H9 (cell line): ENCODE results near the gene ATF6. TPM values are rescaled to one million over a fixed set of nuclear protein-coding genes. Genes with fewer than 3 reads are reported as not detected.

Experiments used
- DNase-seq: peaks from one replicate; pipeline ENCODE4 v3.0.0-alpha.2; 2017
- H2AFZ ChIP-seq: one replicate; pipeline ENCODE4 v1.6.1; 2013; ENCODE audit warnings: mild to moderate bottlenecking, low read length, control low read depth, moderate library complexity
- H2AK5ac ChIP-seq: 2 replicates; pipeline ENCODE4 v1.6.1; 2013; ENCODE audit warnings: low read length, control low read depth, mixed read lengths; ENCODE audit not compliant: insufficient read length
- H2BK120ac ChIP-seq: one replicate; pipeline ENCODE4 v1.6.1; 2013; ENCODE audit warnings: low read depth, mild to moderate bottlenecking, low read length, control low read depth, inconsistent platforms; ENCODE audit not compliant: poor library complexity, severe bottlenecking
- H2BK12ac ChIP-seq: 2 replicates; pipeline ENCODE4 v1.6.1; 2013; ENCODE audit warnings: low read length, control low read depth, mixed read lengths, low read depth; ENCODE audit not compliant: insufficient read length
- H2BK15ac ChIP-seq: 2 replicates; pipeline ENCODE4 v1.6.1; 2013; ENCODE audit warnings: low read depth, low read length, control low read depth
- H2BK20ac ChIP-seq: one replicate; pipeline ENCODE4 v1.6.1; 2013; ENCODE audit warnings: low read depth, mild to moderate bottlenecking, low read length, control low read depth, inconsistent platforms; ENCODE audit not compliant: poor library complexity, severe bottlenecking
- H2BK5ac ChIP-seq: 2 replicates; pipeline ENCODE4 v1.6.1; 2013; ENCODE audit warnings: low read length, control low read depth, mixed read lengths; ENCODE audit not compliant: insufficient read length
- H3K14ac ChIP-seq: 2 replicates; pipeline ENCODE4 v1.6.1; 2013; ENCODE audit warnings: low read length, control low read depth; ENCODE audit not compliant: insufficient read depth
- H3K18ac ChIP-seq: 2 replicates; pipeline ENCODE4 v1.6.1; 2013; ENCODE audit warnings: low read depth, mild to moderate bottlenecking, mixed read lengths, low read length, control low read depth; ENCODE audit not compliant: insufficient read length
- H3K23ac ChIP-seq: 2 replicates; pipeline ENCODE4 v1.6.1; 2013; ENCODE audit warnings: low read length, control low read depth, mixed read lengths, low read depth; ENCODE audit not compliant: insufficient read length
- H3K23me2 ChIP-seq: 2 replicates; pipeline ENCODE4 v1.6.1; 2013; ENCODE audit warnings: low read depth, mild to moderate bottlenecking, mixed read lengths, low read length, control low read depth; ENCODE audit not compliant: insufficient read length, poor library complexity, severe bottlenecking
- H3K27ac ChIP-seq: 2 replicates; pipeline ENCODE4 v1.5.1; 2013; ENCODE audit warnings: low read length, control low read depth, mixed read lengths, low read depth; ENCODE audit not compliant: insufficient read length
- H3K27me3 ChIP-seq: 2 replicates; pipeline ENCODE4 v1.6.1; 2013; ENCODE audit warnings: low read length, control low read depth, inconsistent platforms; ENCODE audit not compliant: insufficient read depth
- H3K4ac ChIP-seq: 2 replicates; pipeline ENCODE4 v1.6.1; 2013; ENCODE audit warnings: low read depth, mild to moderate bottlenecking, control low read depth, inconsistent platforms, low read length, moderate library complexity
- H3K4me1 ChIP-seq: 2 replicates; pipeline ENCODE4 v1.6.1; 2013; ENCODE audit warnings: low read length, control low read depth, inconsistent platforms; ENCODE audit not compliant: insufficient read depth
- H3K4me2 ChIP-seq: 2 replicates; pipeline ENCODE4 v1.6.1; 2013; ENCODE audit warnings: low read length, control low read depth, mixed read lengths; ENCODE audit not compliant: insufficient read length, insufficient read depth
- H3K56ac ChIP-seq: 2 replicates; pipeline ENCODE4 v1.6.1; 2013; ENCODE audit warnings: low read depth, mild to moderate bottlenecking, mixed read lengths, low read length, control low read depth; ENCODE audit not compliant: insufficient read length
- H3K79me1 ChIP-seq: 2 replicates; pipeline ENCODE4 v1.6.1; 2013; ENCODE audit warnings: low read depth, mild to moderate bottlenecking, moderate library complexity, low read length, control low read depth, inconsistent platforms; ENCODE audit not compliant: insufficient read depth, poor library complexity, severe bottlenecking
- H3K79me2 ChIP-seq: 2 replicates; pipeline ENCODE4 v1.6.1; 2013; ENCODE audit warnings: low read length, control low read depth, inconsistent platforms; ENCODE audit not compliant: insufficient read depth
- H3K9ac ChIP-seq: 2 replicates; pipeline ENCODE4 v1.6.1; 2013; ENCODE audit warnings: low read length, control low read depth, mixed read lengths; ENCODE audit not compliant: insufficient read length; ENCODE audit errors: extremely low read depth
- H3K9me3 ChIP-seq: one replicate; pipeline ENCODE4 v1.6.1; 2013; ENCODE audit warnings: low read depth, low read length, inconsistent platforms; ENCODE audit not compliant: control insufficient read depth
- H3T11ph ChIP-seq: one replicate; pipeline ENCODE4 v1.6.1; 2013; ENCODE audit warnings: mild to moderate bottlenecking, low read length, control low read depth, inconsistent platforms
- H4K20me1 ChIP-seq: one replicate; pipeline ENCODE4 v1.6.1; 2013; ENCODE audit not compliant: control insufficient read depth, insufficient read length, insufficient read depth
- H4K5ac ChIP-seq: 2 replicates; pipeline ENCODE4 v1.6.1; 2013; ENCODE audit warnings: low read depth, mild to moderate bottlenecking, mixed read lengths, low read length, control low read depth; ENCODE audit not compliant: insufficient read length
- H4K8ac ChIP-seq: replicated peaks from 2 replicates; pipeline ENCODE4 v1.6.1; 2013; ENCODE audit warnings: low read length, control low read depth, mixed read lengths, low read depth; ENCODE audit not compliant: insufficient read length
- H4K91ac ChIP-seq: 2 replicates; pipeline ENCODE4 v1.6.1; 2013; ENCODE audit warnings: low read depth, mild to moderate bottlenecking, moderate library complexity, mixed read lengths, low read length, control low read depth; ENCODE audit not compliant: insufficient read length
- H3K27ac Mint-ChIP-seq, 3 experiments: 2 replicates in 2 of 3; 3 replicates in 1 of 3; pipeline ENCODE4 v1.8.0; 2020 to 2021; ENCODE audit warnings: mixed read lengths in 3 of 3, mild to moderate bottlenecking in 1 of 3, moderate library complexity in 1 of 3
- H3K27me3 Mint-ChIP-seq: 2 replicates; pipeline ENCODE4 v1.8.0; 2021; ENCODE audit warnings: low read depth, mild to moderate bottlenecking, moderate library complexity, mixed read lengths
- H3K36me3 Mint-ChIP-seq, 3 experiments: 2 replicates in 2 of 3; 3 replicates in 1 of 3; pipeline ENCODE4 v1.8.0; 2020 to 2021; ENCODE audit warnings: low read depth in 3 of 3, mixed read lengths in 3 of 3; ENCODE audit not compliant: insufficient read depth in 1 of 3
- H3K4me1 Mint-ChIP-seq, 2 experiments: 2 replicates each; pipeline ENCODE4 v1.8.0; 2020; ENCODE audit warnings: mixed read lengths in 2 of 2
- H3K4me3 Mint-ChIP-seq, 2 experiments: 2 replicates in 1 of 2; 3 replicates in 1 of 2; pipeline ENCODE4 v1.8.0; 2020 to 2021; ENCODE audit warnings: mild to moderate bottlenecking in 2 of 2, mixed read lengths in 2 of 2, moderate library complexity in 1 of 2
- H3K9me3 Mint-ChIP-seq, 2 experiments: 2 replicates in 1 of 2; 3 replicates in 1 of 2; pipeline ENCODE4 v1.8.0; 2020; ENCODE audit warnings: mild to moderate bottlenecking in 2 of 2, mixed read lengths in 2 of 2, moderate library complexity in 1 of 2
- WGBS: extraction: QIAGEN DNeasy Blood & Tissue Kit; methylation state at CpG from one replicate; pipeline ENCODE4 v1.1.7; 2013; ENCODE audit warnings: missing lambda C conversion rate, low lambda C conversion rate, mixed read lengths; ENCODE audit not compliant: insufficient read length; ENCODE audit errors: extremely low coverage; 5-methylcytosine and 5-hydroxymethylcytosine counted together
- total RNA-seq: library from RNA; stranded (reverse); gene quantifications from 2 replicates; pipeline ENCODE4 v1.2.1, GENCODE V29; 2021
- TF ChIP-seq, protein P1 (sequence below): fragments of 200-600 bp; sonication (generic); conservative IDR thresholded peaks from 3 replicates; pipeline ENCODE4 v1.8.0; 2021; ENCODE audit warnings: antibody characterized with exemption, mild to moderate bottlenecking

Gene ATF6
- total RNA-seq, 1 experiment from 2014 or later = 11.2 TPM

DNA sequence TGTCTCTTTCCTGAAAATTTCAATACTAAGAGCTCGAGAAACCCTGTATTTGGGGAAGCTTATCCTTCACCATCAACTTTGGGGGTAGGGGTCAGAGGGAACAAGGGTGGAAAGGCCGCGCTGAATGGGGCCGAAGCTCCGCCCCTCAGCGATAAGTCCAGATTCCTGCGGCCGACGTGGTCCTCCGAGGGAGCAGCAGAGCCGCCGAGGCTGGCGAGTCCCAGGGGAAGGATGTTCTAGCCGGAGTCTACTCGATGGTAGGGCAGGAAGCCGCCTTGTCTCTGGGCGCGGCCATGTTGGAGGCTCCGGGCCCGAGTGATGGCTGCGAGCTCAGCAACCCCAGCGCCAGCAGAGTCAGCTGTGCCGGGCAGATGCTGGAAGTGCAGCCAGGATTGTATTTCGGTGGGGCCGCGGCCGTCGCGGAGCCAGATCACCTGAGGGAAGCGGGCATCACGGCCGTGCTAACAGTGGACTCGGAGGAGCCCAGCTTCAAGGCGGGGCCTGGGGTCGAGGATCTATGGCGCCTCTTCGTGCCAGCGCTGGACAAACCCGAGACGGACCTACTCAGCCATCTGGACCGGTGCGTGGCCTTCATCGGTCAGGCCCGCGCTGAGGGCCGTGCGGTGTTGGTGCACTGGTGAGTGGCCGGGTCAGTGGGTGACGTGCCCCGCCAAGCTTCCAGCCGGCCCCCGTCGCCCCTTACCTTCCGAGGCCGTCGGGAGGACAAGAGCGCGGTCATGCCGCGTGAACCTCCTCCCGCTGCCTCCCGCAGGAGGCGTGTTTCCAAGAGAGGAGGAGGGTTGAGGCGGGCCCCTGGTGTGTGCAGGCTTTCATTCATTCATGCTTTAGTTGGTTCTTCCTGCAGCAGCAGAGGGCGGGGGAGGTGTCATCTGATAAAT lies 16.4 kb upstream of the ATF6 start, which contains the start of gene DUSP12:
TSS of gene DUSP12 (plus strand) at position 278 of the 899 bp plus-strand sequence. CDS start at position 294, 16 bp downstream.
- peak; percentile 95 for DNase-seq
- Histone ChIP-seq H3K9ac (peak within 1 kb of the TSS; percentile 89), H2AFZ (no peak within 1 kb of the TSS), H4K20me1 (no peaks in the 10 kb centered on the region), H3K23ac (no peak within 1 kb of the TSS), H3T11ph (no peak within 1 kb of the TSS), H3K79me1 (peaks cover 3% of the 10 kb centered on the region), H2BK20ac (no peak within 1 kb of the TSS), H3K27me3 (no peaks in the 10 kb centered on the region), H3K79me2 (no peaks in the 10 kb centered on the region), H3K4me1 (no peaks in the 10 kb centered on the region), H2BK120ac (no peak within 1 kb of the TSS), H3K23me2 (no peaks in the 10 kb centered on the region), H3K27ac (peak within 1 kb of the TSS; percentile 7), H3K9me3 (no peaks in the 10 kb centered on the region), H3K56ac (no peak within 1 kb of the TSS), H4K91ac (no peak within 1 kb of the TSS), H2AK5ac (no peak within 1 kb of the TSS), H3K4ac (no peak within 1 kb of the TSS), H4K8ac (no peak within 1 kb of the TSS), H4K5ac (peak within 1 kb of the TSS; percentile 23), H2BK5ac (no peak within 1 kb of the TSS), H3K4me2 (peak within 1 kb of the TSS; percentile 41), H2BK12ac (no peak within 1 kb of the TSS), H3K18ac (peak within 1 kb of the TSS; percentile 90), H3K14ac (peak within 1 kb of the TSS; percentile 96), H2BK15ac (no peak within 1 kb of the TSS)
- Mint-ChIP-seq H3K27me3 (peaks cover 19% of the 10 kb centered on the region), H3K36me3 (peaks cover 26 to 42% (median 37%) of the 10 kb centered on the region in 3 experiments), H3K27ac (peak within 1 kb of the TSS; percentile 99 to 100 (median 100)), H3K4me3 (peak within 1 kb of the TSS; percentile 98), H3K9me3 (peaks cover 0 to 5% of the 10 kb centered on the region in 2 experiments; a peak in 1 of 5 replicates), H3K4me1 (peaks cover 6 to 13% of the 10 kb centered on the region in 2 experiments)
- WGBS = no CpG with 5 or more reads among the region's 65 CpGs
- TF ChIP-seq, protein P1, sequence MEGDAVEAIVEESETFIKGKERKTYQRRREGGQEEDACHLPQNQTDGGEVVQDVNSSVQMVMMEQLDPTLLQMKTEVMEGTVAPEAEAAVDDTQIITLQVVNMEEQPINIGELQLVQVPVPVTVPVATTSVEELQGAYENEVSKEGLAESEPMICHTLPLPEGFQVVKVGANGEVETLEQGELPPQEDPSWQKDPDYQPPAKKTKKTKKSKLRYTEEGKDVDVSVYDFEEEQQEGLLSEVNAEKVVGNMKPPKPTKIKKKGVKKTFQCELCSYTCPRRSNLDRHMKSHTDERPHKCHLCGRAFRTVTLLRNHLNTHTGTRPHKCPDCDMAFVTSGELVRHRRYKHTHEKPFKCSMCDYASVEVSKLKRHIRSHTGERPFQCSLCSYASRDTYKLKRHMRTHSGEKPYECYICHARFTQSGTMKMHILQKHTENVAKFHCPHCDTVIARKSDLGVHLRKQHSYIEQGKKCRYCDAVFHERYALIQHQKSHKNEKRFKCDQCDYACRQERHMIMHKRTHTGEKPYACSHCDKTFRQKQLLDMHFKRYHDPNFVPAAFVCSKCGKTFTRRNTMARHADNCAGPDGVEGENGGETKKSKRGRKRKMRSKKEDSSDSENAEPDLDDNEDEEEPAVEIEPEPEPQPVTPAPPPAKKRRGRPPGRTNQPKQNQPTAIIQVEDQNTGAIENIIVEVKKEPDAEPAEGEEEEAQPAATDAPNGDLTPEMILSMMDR = no peak; the same call in 2 of the 3 replicates
